NK-92 (cell line): ENCODE measurements around the gene DGKZ.

Experiments used
- DNase-seq: peaks from one replicate; lab custom pipeline; 2025; ENCODE audit not compliant: unreplicated experiment; lab: John Stamatoyannopoulos, UW

The DGKZ gene

DNA sequence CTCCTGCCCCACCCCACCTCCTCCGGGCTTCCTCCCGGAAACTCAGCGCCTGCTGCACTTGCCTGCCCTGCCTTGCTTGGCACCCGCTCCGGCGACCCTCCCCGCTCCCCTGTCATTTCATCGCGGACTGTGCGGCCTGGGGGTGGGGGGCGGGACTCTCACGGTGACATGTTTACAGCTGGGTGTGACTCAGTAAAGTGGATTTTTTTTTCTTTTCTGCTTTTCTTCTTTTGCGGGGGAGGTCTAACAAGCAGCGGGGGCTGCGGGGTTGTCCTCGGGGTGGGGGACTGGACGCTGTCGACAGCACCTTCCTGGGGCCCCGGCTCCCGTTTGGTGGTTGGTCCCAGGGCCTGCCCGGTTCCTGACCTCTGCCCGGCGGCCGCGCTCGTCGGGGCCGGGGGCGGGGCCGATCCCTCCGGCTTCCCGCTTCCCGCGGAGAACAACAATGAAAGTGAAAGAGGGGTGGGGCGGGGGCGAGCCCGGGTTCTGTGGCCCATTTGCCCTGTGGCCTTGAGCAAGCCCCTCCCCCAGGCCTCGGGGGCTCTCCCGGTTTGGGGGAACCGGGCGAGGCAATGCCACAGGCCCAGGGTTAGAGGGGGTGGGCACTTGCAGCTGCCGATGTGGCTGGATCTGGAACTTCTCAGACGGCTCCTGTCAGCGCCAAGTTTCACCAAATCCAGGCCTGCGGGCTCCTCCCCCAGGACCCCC, 33.2 kb downstream of the DGKZ start:
- no peak for DNase-seq

DNA sequence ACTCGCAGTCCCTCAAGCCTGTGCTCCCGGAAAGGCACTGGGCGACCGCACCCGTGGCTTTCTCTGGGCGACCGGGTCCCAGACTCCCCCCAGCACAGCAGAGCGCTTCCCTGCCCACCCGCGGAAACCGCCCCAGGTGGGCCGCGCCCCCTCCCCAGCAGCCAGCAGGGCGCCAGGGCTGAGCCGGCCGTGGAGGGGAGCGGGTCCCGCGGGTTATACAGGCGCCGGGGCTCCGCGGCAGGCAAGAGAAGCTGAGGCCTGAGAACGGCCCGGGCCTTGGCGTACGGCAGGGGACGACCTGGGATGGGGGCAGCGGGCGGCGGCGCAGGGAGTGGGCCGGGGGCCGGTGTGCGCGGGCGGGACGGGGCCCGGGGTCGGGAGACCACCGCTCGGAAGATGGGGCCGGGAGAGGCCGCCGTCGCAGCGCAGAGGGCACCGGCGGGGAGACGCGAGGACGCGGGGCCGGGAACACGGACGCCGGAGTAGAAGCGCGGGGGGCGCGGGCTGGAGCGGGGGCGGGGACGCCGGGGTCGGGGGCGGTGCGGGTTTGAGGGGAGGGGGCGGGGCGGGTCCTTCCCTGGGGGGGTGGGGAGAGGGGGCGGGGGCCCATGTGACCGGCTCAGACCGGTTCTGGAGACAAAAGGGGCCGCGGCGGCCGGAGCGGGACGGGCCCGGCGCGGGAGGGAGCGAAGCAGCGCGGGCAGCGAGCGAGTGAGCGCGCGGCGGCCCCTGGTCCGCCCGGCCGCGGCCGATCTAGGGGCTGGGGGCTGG, 34.0 kb downstream of the DGKZ start, which contains the start of gene MDK:
TSS of gene MDK (plus strand) at position 622 of the 771 bp plus-strand sequence. CDS start 389 bp downstream, outside the sequence.
- DNase-seq = no peak

- no peak for DNase-seq
These were observed 34.8 kb downstream of the DGKZ start for GRCh38 chr11:46381819-46382645.

- no peak for DNase-seq
These were observed 35.6 kb downstream of the DGKZ start for GRCh38 chr11:46382646-46383403.

- DNase-seq = no peak
These were observed 36.1 kb downstream of the DGKZ start for GRCh38 chr11:46383404-46383758.

- no peak for DNase-seq
These were observed 36.9 kb downstream of the DGKZ start for GRCh38 chr11:46383974-46384701.

DNA sequence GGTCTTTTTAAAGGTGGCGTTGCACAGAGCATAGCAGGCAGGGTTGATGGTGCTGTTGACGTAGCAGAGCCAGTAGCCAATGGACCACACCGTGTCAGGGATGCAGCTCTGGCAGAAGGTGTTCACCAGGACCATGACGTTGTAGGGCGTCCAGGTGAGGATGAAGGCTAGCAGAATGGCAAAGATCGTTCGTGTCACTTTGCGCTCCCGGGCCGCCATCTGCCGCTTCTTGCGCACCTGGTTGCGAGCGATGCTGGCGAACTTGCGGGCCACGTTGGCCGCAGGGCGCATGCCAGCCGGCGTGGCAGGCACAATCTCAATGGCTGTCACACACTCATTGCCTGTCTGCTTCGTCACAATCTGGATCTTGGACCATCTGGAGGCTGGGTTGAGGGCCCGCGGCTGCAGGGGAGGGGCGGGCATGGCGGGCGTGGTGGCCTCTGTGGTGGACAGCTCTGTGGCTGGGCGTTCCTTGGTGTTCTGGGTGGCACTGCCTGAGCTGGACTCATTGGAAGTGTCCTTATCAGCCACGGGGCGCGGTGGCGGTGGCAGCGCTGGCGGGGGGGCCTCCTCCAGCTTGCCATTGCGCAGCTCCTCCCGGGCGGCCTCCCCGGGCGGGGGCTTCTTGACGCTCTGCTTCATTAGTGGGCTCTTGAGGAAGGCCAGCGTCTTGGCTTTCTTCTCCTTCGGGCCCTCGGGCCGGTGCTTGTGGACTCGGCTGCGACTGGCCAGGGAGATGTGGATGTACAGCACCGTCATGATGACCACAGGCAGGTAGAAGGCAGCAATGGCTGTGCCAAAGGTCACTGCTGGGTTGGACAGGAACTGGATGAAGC, 38.1 kb downstream of the DGKZ start:
- no peak for DNase-seq

DNA sequence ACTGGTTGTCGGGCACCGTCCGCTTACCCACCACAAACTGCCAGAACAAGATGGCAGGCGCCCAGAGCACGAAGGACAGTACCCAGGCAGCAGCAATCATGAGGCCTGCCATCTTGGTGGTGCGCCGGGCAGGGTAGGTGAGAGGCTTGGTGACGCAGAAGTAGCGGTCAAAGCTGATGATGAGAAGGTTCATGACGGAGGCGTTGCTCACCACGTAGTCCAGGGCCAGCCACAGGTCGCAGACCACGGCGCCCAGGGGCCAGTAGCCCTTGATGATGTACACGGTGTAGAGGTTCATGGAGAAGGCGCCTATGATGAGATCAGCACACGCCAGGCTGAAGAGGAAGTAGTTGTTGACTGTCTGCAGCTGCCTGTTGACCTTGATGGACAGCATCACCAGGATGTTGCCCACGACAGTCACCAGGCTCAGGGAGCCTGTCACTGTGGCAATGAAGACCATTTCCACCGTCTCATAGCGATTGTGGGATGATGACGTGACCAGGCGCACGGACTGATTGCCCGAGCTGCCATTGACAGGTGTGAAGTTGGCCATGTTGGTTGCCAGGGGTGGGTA, 38.8 kb downstream of the DGKZ start:
- DNase-seq = no peak

DNA sequence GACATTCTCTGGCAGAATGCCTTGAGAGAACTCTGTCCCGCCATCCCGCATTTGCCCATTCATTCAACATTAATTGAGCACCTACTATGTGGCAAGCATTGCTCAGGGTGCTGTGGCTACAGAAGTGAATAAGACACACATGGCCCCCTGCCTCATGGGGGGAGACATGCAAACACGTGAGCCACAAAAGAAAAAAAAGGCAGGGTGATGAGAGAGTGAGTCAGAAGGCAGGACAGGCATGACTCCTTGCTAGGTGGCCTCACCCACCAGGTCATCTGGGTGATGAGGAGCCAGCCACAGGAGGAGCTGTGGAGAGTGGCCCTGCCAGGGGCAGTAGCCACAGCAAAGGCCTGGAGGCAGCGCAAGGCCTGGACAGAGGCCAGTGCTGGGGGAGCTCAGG, 39.4 kb downstream of the DGKZ start:
- DNase-seq = no peak

GRCh38 chr11:46387456-46387855, 40.2 kb downstream of the DGKZ start:
- no peak for DNase-seq

- DNase-seq = no peak
These were observed 40.8 kb downstream of the DGKZ start for GRCh38 chr11:46387919-46388618.

GRCh38 chr11:46388619-46389449, 41.6 kb downstream of the DGKZ start:
- no peak for DNase-seq

DNA sequence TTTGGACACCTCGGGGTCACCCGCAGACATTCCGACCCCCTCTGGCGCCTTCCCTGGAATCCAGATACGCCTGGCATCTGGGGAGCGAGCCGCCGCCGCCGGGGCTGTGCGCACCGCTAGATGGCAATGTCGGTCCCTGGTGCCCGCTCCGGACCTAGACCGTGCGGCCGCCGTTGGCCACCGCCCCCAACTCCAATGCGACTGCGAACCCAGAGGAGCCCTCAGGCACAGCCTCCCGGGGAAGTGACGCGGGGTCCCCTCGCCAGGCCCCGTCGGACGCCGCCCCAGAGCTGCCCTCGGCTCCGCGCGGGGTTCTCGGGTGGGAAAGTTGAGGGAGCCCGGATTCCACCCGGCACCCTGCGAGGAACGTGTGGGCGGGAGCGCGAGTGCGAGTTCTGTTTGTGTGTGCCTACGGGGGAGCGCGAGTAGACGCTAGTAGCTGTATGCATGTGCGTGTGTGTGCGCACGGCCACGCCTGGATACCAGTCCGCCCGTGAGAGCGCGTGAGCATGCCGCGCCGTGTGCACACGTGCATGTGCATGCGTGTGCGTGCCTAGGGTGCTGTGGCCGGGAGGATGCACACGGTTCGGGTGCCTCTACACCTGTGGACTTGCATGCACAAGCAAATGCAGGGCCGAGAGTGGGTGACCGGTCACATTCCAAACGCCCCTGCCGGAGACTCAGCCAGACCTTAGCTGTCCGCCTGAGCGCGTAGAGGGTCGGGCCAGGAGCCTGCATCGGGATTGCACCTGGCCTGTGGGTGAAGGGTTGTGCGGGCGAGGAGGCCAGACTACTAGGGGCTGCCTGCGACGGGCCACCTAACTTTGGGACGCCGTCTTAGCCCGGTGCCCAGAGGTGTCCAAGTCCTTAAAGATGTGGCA, 42.4 kb downstream of the DGKZ start:
- DNase-seq = no peak

DNA sequence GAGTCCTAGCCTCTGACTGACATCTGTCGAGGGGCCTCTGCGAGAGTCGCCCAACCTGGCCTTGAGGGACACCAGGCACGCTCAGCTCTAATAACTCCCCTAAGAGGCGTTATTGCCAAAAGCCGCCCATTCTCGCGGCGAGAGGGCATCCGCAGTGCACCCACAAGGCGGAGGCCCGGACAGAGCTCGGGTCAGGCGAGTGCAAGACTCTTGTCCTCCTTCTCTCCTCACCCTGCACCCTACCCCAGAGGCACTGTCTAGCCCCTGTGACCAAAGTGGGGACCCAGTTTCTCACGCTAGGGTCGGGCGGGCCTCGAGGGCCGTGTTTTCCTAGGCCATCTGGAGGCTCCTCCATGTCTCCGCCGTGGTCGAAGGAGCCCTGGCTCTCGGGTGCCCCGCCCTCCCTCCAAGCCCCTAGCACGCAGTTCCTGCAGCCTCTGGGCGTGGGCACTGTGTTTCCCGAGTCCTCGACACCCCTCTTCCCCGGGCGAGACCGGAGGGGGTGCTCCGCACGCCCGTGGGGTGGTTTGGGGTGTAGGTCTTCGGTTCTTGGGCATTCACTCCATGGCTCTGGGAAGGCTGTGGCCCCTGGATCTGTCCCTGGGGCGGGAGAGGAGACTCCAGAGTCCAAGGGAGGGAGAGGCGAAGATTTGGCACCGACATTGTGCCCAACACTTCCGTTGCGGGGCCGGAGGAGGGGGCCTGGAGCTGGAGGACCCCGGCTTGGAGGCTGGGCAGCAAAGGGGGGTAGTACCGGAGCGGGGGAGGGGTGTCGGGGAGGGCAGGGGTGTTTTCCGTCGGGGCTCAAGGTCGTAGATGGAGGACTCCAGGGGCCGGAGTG, 43.3 kb downstream of the DGKZ start:
- no peak for DNase-seq

DNA sequence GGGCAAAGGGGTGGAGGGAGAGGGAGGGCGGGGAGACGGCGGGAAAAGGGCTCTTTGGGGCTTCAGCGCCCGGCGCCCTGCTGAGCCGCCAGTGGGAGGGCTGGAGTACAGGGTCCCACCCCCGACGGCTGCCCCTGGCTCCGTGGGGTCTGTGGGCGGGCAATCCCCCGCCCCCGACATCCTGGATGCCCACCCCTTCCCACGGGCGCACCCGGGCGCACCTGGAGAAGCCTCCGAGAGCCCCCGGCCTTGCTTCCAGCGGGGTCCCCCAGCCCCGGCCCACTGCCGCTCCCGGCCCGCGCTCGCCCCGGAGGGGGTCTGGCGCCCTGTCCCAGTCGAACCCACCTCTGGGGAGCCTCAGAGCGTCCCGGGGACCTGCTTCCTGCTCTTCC, 43.9 kb downstream of the DGKZ start:
- DNase-seq = no peak
